Measurements from ENCODE around the gene SH3RF1. TPM values are rescaled to one million over a fixed set of nuclear protein-coding genes. Genes with fewer than 3 reads are reported as not detected.

Gene SH3RF1
- total and polyA plus RNA-seq, 2 of the 8 experiments (the other 6 are each of a cell fraction or from before 2014, with no cell fraction given), result 6.9 to 15.1 TPM

GRCh38 chr4:169156392-169156791, 114.4 kb downstream of the SH3RF1 start (continued):
- TF ChIP-seq BCL11A (IDR thresholded peaks at IDR 0.05; ENCODE audit: low read depth in 2 of 2, low read length in 2 of 2), result no peak
- no peak for TF ChIP-seq CEBPB (IDR thresholded peaks at IDR 0.05; ENCODE audit: low read depth, low read length)
- TF ChIP-seq POU5F1 (IDR thresholded peaks at IDR 0.05; ENCODE audit: low read depth, low read length), result no peak
- no peak for TF ChIP-seq SIRT6 (IDR thresholded peaks at IDR 0.05; ENCODE audit: low read length)
- no peak for TF ChIP-seq EGR1 (IDR thresholded peaks at IDR 0.05; ENCODE audit: borderline replicate concordance, low read depth, low read length)
- no peak for TF ChIP-seq SP2 (IDR thresholded peaks at IDR 0.05; ENCODE audit: low read length)
